Fibroblast of pulmonary artery (primary cell): Measurements from ENCODE around the gene SIPA1.
A peak's percentile ranks its signal among the peaks of the same experiment; 100 is the strongest.

ENCODE experiments used
- DNase-seq: peaks from one replicate; pipeline ENCODE4 v3.0.0-alpha.2; 2010; ENCODE audit warnings: low read depth
- H3K4me3 ChIP-seq: replicated peaks from 2 replicates; pipeline ENCODE4 v1.5.1; 2011; ENCODE audit warnings: low read depth, mild to moderate bottlenecking, control low read depth, low read length, moderate library complexity
- CTCF ChIP-seq: IDR thresholded peaks from 2 replicates; pipeline ENCODE4 v1.5.1; 2011; ENCODE audit warnings: mild to moderate bottlenecking, control low read depth, low read length, inconsistent platforms; ENCODE audit errors: missing control alignments

Gene SIPA1

GRCh38 chr11:65593518-65594414, 44.1 kb upstream of the SIPA1 start:
- TF ChIP-seq CTCF = peak; percentile 73
- DNase-seq = peak; percentile 41
- no peak overlapping the region for H3K4me3 ChIP-seq

- no peak for TF ChIP-seq CTCF
- no peak for DNase-seq
- H3K4me3 ChIP-seq = no peak overlapping the region
These were observed 42.8 kb upstream of the SIPA1 start for GRCh38 chr11:65595131-65595530.

- no peak for DNase-seq
- H3K4me3 ChIP-seq = no peak within 1 kb of the TSS
- TF ChIP-seq CTCF = no peak
These were observed 42.2 kb upstream of the SIPA1 start, which contains the start of gene KCNK7 for GRCh38 chr11:65595543-65596281. KCNK7 (minus strand) TSS chr11:65595800; CDS start chr11:65595772, 28 bp downstream.

- H3K4me3 ChIP-seq = no peak overlapping the region
- no peak for TF ChIP-seq CTCF
These were observed 41.4 kb upstream of the SIPA1 start for GRCh38 chr11:65596520-65596919.

GRCh38 chr11:65598258-65598699, 39.6 kb upstream of the SIPA1 start:
- no peak for DNase-seq
- no peak for TF ChIP-seq CTCF

More at GRCh38 chr11:65596520-65596919, 41.4 kb upstream of the SIPA1 start:
- no peak for DNase-seq

GRCh38 chr11:65599216-65599954, 38.5 kb upstream of the SIPA1 start:
- H3K4me3 ChIP-seq = no peak overlapping the region
- TF ChIP-seq CTCF = no peak

More at GRCh38 chr11:65598258-65598699, 39.6 kb upstream of the SIPA1 start:
- no peak overlapping the region for H3K4me3 ChIP-seq

More at GRCh38 chr11:65599216-65599954, 38.5 kb upstream of the SIPA1 start:
- no peak for DNase-seq
